Panc1 (cell line): Measurements from ENCODE around the gene LITAF.

Source experiments
- CTCF ChIP-seq: fragments of 450-650 bp; IDR thresholded peaks from 2 replicates; pipeline ENCODE4 v1.5.1; 2017; ENCODE audit warnings: mild to moderate bottlenecking
- POLR2AphosphoS5 ChIP-seq: IDR thresholded peaks from 2 replicates; pipeline ENCODE4 v1.6.1; 2012; ENCODE audit warnings: mild to moderate bottlenecking, low read depth, low read length, moderate library complexity

- TF ChIP-seq CTCF (no peak), POLR2AphosphoS5 (no peak)
These were observed 41.2 kb upstream of the LITAF start for GRCh38 chr16:11627822-11628457.
